ENCODE results near the gene NEDD8. TPM values are rescaled to one million over a fixed set of nuclear protein-coding genes. Genes with fewer than 3 reads are reported as not detected.
A peak's percentile ranks its signal among the peaks of the same experiment; 100 is the strongest.

The NEDD8 gene
- total RNA-seq, 1 experiment from 2014 or later = 214 TPM

GRCh38 chr14:24186831-24187538 lies 45.2 kb downstream of the NEDD8 start:
- Histone ChIP-seq H3K27ac (ENCODE audit: insufficient read length, low read depth, low read length) (no peak overlapping the region), H3K4me2 (ENCODE audit: insufficient read depth, insufficient read length, low read length) (peak overlapping the region; percentile 38), H2BK120ac (ENCODE audit: low read depth, low read length, poor library complexity, severe bottlenecking) (no peak overlapping the region), H2BK12ac (ENCODE audit: insufficient read length, low read depth, low read length) (no peak overlapping the region), H2AK5ac (ENCODE audit: insufficient read length, low read length) (no peak overlapping the region), H2BK15ac (ENCODE audit: low read depth, low read length) (no peak overlapping the region), H3K18ac (ENCODE audit: insufficient read length, low read depth, low read length) (no peak overlapping the region), H3K9ac (ENCODE audit: extremely low read depth, insufficient read length, low read length) (no peak overlapping the region), H2AFZ (ENCODE audit: low read length) (no peak overlapping the region), H3K4me1 (ENCODE audit: insufficient read depth, low read length) (no peaks in the 10 kb centered on the region; the same call in 1 of the 2 replicates), H3T11ph (ENCODE audit: low read length) (no peak overlapping the region), H4K20me1 (ENCODE audit: control insufficient read depth, insufficient read depth, insufficient read length) (no peaks in the 10 kb centered on the region), H3K79me2 (ENCODE audit: insufficient read depth, low read length) (no peaks in the 10 kb centered on the region), H3K4ac (ENCODE audit: low read depth, low read length) (no peak overlapping the region), H2BK20ac (ENCODE audit: low read depth, low read length, poor library complexity, severe bottlenecking) (no peak overlapping the region), H4K91ac (ENCODE audit: insufficient read length, low read depth, low read length) (no peak overlapping the region), H2BK5ac (ENCODE audit: insufficient read length, low read length) (no peak overlapping the region), H3K23me2 (ENCODE audit: insufficient read length, low read depth, low read length, poor library complexity, severe bottlenecking) (no peaks in the 10 kb centered on the region), H4K8ac (replicated peaks; ENCODE audit: insufficient read length, low read depth, low read length) (no peak overlapping the region), H3K9me3 (ENCODE audit: control insufficient read depth, low read depth, low read length) (no peaks in the 10 kb centered on the region), H3K14ac (ENCODE audit: insufficient read depth, low read length) (no peak overlapping the region; the same call in 1 of the 2 replicates), H3K79me1 (ENCODE audit: insufficient read depth, low read depth, low read length, poor library complexity, severe bottlenecking) (peaks cover 4% of the 10 kb centered on the region), H4K5ac (ENCODE audit: insufficient read length, low read depth, low read length) (no peak overlapping the region), H3K27me3 (ENCODE audit: insufficient read depth, low read length) (no peaks in the 10 kb centered on the region), H3K56ac (ENCODE audit: insufficient read length, low read depth, low read length) (no peak overlapping the region), H3K23ac (ENCODE audit: insufficient read length, low read depth, low read length) (no peak overlapping the region)
- no peaks in the 10 kb centered on the region; the same call in 1 of the 2 replicates for H3K27me3 Mint-ChIP-seq (ENCODE audit: low read depth)
- peaks cover 15% of the 10 kb centered on the region in 2 experiments for H3K4me1 Mint-ChIP-seq
- peak overlapping the region; percentile 54 to 63 for H3K4me3 Mint-ChIP-seq
- DNase-seq = no peak
- no CpG with 5 or more reads among the region's 10 CpGs for WGBS (ENCODE audit: extremely low coverage, insufficient read length, low lambda C conversion rate)
- no peak overlapping the region for H3K27ac Mint-ChIP-seq
- peaks cover 25 to 79% (median 64%) of the 10 kb centered on the region in 3 experiments for H3K36me3 Mint-ChIP-seq (ENCODE audit: insufficient read depth in 1 of 3, low read depth in 3 of 3)
- no peaks in the 10 kb centered on the region for H3K9me3 Mint-ChIP-seq
- no peak for TF ChIP-seq CTCF (conservative IDR thresholded peaks at IDR 0.05)
